ENCODE data around the gene SCARF2. TPM values are rescaled to one million over a fixed set of nuclear protein-coding genes. Genes with fewer than 3 reads are reported as not detected.

SCARF2 gene
- total and polyA plus RNA-seq, 2 of the 13 experiments (the other 11 are each of a cell fraction or from before 2014, with no cell fraction given) = 3.3 to 6.2 TPM

GRCh38 chr22:20408891-20409290, 28.7 kb downstream of the SCARF2 start:
- FAIRE-seq (no peak), DNase-seq (ENCODE audit: low spot score) (no peak), ATAC-seq (no peak)
- Histone ChIP-seq H3K27ac (ENCODE audit: extremely low read length, insufficient read depth, low read length) (no peak overlapping the region), H3K9me3 (ENCODE audit: low read length) (no peaks in the 10 kb centered on the region), H3K9ac (ENCODE audit: insufficient read depth, low read depth, low read length) (no peak overlapping the region), H3K79me2 (ENCODE audit: insufficient read depth, low read length) (no peaks in the 10 kb centered on the region), H2AFZ (ENCODE audit: low read length) (no peak overlapping the region), H4K20me1 (ENCODE audit: insufficient read depth, low read length) (no peaks in the 10 kb centered on the region), H3K4me1 (ENCODE audit: insufficient read depth, low read length) (no peaks in the 10 kb centered on the region), H3K4me2 (ENCODE audit: low read depth, low read length) (no peak overlapping the region), H3K4me3 (replicated peaks in 1 of 3; ENCODE audit: insufficient read depth in 1 of 3, low read depth in 2 of 3, low read length in 3 of 3) (no peak overlapping the region), H3K27me3 (ENCODE audit: control insufficient read depth in 1 of 2, insufficient read depth in 2 of 2, low read length in 2 of 2) (peaks cover 0 to 4% of the 10 kb centered on the region in 2 experiments; a peak in 2 of 5 replicates), H3K36me3 (replicated peaks in 1 of 2; ENCODE audit: control insufficient read depth in 1 of 2, insufficient read depth in 2 of 2, low read length in 2 of 2) (peaks cover under 1 to 5% of the 10 kb centered on the region in 2 experiments; a peak in 3 of 5 replicates)
- in situ Hi-C loops (cut with HindIII; ENCODE audit: extremely low pct_ligation_motif_present, low pct_unique_long_range_greater_than_20kb) = no loop called here
- CTCF ChIA-PET (ENCODE audit: low intra/inter-chr PET ratio, low total read pairs) = no interaction called here
- intact Hi-C loops (cut with micrococcal nuclease; ENCODE audit: unreplicated experiment) = no loop called here
- BruUV-seq (replicated peaks) = no TSS peak
- POLR2A ChIA-PET = no interaction called here
- WGBS (ENCODE audit: low lambda C conversion rate) = 100% methylated on average over 2 of the region's 4 CpGs
- TF ChIP-seq REL (CRISPR knock-in tag; conservative IDR thresholded peaks at IDR 0.05) (no peak), KIAA2018 (CRISPR knock-in tag; IDR thresholded peaks at IDR 0.05; ENCODE audit: borderline replicate concordance) (no peak), ZNF329 (CRISPR knock-in tag; IDR thresholded peaks at IDR 0.05; ENCODE audit: low read depth) (no peak), ZNF639 (CRISPR knock-in tag; conservative IDR thresholded peaks at IDR 0.05) (no peak), ZBTB8A (CRISPR knock-in tag; IDR thresholded peaks at IDR 0.05; ENCODE audit: borderline replicate concordance, low read depth) (no peak), HDAC6 (IDR thresholded peaks at IDR 0.05; ENCODE audit: low read depth, low read length) (no peak), ZNF468 (CRISPR knock-in tag; IDR thresholded peaks at IDR 0.05) (no peak), ZNF550 (CRISPR knock-in tag; IDR thresholded peaks at IDR 0.05; ENCODE audit: borderline replicate concordance) (no peak), ZFP90 (CRISPR knock-in tag; IDR thresholded peaks at IDR 0.05; ENCODE audit: borderline replicate concordance) (no peak), ARID3A (IDR thresholded peaks at IDR 0.05; ENCODE audit: low read depth, low read length) (no peak), ZNF274 (CRISPR knock-in tag; IDR thresholded peaks at IDR 0.05) (no peak), ZNF576 (CRISPR knock-in tag; IDR thresholded peaks at IDR 0.05) (no peak), ZNF879 (CRISPR knock-in tag; IDR thresholded peaks at IDR 0.05) (no peak), ZBTB21 (CRISPR knock-in tag; IDR thresholded peaks at IDR 0.05) (no peak)

All from HepG2 (cell line).